GM11168 (cell line): ENCODE measurements around the gene ZNF507.
"Not testable (repeated sequence)": the region's sequence is repeated elsewhere in the genome, so short reads cannot be mapped to it uniquely, and the experiment has no call there.

Experiments
- in situ Hi-C: fragments of 300-500 bp; cut with MboI; formaldehyde crosslinking; loops from one replicate; pipeline ENCODE4 v1.12.0; 2022; ENCODE audit warnings: low sequenced_read_pairs; ENCODE audit not compliant: unreplicated experiment

Gene ZNF507

DNA sequence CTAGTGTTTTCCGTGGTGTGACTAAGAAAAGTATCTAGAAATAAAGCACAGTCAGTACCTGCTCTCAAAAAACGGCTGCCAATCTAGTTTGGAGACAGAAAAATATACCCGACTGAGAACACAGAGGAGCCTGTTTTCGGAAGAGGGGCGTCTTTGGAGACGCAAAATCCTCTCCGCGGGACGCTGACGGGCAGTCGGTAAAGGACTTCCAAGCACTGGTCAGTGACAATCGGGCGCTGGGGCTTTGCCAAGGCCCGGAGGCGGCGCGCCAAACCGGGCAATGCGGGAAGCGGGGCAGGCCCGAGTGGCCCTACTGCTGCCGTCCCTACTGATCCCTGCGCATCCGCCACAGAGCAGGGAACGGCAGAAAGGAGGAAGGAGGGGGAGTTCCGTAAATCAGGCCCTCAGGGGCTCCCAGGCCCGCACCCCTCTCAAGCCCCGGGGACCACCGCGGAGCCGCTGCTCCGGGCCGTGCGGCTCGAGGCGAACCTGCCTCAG, 59.6 kb downstream of the ZNF507 start:
- in situ Hi-C loops = no loop called here

DNA sequence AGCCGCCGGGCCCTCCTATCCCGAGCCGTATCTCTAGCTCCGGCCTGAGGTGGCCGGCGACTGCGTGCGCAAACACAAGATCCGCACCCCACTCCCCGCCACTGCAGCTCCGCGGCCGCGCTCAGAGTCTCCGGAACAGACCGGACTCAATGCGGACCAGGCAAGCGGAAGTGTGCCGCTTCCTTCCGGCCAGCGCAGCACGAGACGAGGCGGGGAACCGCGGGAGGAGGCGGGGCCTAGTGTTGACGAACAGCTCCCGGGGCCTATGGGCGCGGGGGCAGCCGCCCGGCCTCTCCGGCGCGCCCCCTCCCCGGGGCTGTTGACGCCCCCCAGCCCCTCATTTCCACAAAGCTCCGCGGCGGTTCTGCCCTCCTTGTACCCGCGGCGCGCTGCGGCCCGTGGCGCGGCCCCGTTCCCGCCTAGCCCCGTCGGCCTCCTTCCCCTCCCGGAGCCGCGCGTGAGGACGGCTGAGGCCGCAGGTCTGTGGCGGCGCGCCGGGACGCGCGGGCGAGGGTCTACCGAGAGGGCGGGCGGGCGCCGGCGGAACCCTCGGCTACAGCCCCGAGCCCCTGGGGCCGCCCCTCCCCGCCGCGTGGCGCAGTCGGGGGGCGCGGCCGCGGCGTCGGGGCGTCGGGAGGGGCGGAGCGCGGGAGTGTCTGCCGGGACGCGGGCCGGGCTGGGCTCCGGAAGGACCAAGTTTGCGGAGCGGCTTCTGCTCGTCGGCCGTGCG, 60.2 kb downstream of the ZNF507 start, which contains the start of gene DPY19L3:
TSS of gene DPY19L3 (plus strand) at position 340 of the 730 bp plus-strand sequence. CDS start 2,484 bp downstream, outside the sequence.
- in situ Hi-C loops = no loop called here

DNA sequence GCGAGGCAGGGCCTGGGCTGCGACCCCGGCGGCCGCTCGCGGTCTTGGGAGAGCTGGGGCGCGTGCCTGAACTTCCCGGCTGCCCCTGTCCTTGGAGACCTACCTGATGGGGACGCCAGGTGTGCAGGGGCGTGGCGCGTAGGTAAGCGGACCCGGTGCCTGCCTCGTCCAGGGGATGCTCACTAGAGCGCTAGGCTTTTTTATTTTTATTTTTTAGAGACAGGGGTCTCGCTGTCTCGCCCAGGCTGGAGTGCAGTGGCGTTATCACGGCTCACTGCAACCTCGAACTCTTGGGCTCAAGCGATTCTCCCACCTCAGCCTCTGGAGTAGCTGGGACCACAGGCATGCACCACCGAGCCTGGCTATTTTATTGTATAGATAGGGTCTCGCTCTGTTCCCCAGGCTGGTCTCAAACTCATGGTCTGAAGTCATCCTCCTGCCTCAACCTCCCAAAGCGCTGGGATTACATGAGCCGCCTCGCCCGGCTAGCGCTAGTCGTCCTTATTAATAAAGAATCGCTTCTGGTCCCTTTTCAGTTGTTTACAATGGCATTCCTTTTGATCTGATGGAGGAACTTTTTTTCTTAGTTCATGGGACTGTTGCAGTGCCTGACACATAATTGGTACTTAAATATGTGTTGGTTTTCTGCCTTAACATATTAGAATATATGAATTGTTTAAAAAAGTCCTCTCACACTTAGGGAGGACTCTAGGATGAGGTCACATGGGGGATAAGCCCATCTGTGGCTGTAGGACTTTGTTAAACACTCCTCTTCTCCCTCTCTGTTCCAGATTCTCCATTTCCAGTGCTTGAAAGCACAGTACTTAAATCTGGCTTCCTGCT, 61.0 kb downstream of the ZNF507 start:
- in situ Hi-C loops = no loop called here

DNA sequence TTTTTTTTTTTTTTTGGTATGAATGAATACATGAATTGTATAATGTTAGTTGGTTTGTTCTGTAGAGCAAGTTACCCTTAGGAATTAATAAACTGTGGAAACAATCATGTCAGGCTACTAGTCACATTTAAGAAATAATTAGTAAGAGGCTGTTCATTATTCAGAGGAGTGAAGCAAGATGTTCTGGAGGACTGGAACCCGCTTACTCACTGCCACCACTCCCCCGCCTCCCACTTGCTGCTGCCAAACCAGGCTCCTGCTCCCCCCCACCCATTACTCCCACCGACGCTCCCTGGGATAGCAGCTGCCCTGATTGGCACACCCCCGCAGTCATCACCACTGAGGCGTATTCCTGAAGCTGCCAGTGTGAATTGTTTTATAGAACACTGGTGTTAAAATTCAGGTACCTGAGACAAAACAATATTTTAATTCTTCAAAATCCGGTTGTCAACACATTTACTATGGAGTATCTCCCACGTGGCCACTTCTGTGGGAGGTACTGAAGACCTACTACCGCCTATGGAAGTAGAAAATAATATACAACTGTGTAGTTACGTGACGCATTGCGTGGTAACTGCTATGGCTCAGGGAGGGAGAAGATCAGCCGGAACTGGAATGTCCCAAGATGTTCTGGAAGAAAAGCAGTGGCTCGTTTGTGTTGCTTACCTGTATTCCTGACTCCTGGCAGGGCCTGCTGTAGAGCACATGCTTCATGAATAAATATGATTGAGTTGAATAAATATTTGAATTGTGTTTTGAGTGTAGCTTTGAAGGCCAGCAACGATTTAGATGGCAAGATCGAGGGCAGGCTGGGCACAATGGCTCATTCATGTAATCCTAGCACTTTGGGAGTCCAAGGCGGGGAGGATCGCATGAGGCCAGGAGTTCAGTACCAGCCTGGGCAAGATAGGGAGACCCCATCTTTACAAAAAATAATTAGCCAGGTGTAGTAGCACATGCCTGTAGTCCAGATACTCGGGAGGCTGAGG, 61.9 kb downstream of the ZNF507 start:
- in situ Hi-C loops = no loop called here

DNA sequence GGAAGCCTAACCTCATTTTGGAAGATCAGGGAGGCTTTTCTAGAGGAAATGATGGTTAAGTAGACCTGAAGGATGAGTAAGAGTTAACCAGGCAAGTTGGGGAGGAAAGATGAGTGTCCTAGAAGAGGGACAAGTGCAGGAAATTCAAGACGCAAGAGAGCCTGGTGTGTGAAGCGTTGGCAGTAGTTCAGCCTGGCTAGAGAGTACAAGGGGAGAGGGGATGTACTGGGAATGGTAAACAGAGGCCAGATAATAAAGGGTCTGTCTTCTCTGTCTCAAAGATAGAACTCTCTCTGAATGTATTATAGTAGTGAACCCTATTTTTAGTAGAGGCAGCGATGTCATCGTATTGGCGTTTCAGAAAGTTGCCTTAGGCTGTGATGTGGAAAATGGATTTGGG, 69.8 kb downstream of the ZNF507 start:
- in situ Hi-C loops = no loop called here

DNA sequence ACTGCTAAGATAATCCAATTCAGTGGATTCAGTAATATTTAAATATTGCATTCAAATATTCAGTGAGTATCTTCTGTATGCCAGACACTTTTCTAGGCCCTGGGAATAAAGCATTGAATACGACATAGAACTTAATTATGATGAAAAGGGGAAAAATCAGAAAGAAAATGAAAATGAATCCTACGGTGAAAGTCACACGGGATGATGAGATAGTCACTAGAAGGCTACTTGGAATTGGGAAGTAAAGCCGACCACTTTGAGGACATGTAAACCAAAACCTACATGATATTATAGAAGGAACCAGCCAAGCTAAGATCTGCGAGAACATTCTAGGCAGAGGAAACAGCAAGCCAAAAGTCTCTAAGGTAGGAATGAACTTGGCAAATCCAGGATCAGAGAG, 70.3 kb downstream of the ZNF507 start:
- in situ Hi-C loops = no loop called here

DNA sequence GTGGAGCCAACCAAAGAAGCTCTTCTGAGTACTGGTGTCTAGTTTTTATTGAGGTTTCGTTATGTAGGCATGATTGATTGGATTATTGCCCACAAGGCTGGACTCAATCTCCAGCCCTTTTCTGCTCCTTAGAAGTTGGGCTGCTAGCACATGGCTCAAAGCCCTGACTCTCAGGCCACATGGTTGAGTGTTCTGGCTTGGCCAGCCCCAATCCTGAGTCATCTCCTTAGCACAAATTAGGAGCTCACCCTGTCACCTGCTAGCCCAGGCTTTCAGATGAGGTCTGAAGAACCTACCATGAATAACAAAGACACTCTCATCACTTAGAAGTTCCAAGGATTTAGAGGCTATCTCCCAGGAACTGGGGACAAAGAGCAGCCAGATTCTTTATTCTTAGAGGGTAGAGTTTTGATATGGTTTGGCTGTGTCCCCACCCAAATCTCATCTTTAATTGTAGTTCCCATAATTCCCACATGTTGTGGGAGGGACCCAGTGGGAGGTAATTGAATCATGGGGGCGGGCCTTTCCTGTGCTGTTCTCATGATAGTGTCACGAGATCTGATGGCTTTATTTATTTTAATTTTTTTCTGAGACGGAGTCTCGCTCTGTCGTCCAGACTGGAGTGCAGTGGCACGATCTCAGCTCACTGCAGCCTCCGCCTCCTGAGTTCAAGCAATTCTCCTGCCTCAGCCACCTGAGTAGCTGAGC, 71.5 kb downstream of the ZNF507 start:
- in situ Hi-C loops = no loop called here

DNA sequence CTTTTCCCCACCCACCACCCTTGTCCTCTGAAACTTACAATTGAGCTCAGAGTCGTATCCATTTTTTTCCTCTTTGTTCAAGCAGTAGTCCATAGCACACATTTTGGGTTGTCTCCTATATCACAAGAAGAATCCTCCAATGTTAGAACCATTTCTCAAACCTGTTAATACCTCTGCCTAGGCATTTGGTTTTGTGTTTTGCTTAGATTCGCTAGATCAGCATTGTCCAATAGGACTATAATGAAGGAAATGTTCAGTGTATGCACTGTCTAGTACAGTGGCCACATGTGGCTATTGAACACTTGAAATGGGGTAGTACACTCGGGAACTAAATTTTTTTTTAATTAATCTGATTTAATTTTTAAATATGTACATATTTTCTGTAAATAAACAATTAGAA, 72.7 kb downstream of the ZNF507 start:
- in situ Hi-C loops = no loop called here

DNA sequence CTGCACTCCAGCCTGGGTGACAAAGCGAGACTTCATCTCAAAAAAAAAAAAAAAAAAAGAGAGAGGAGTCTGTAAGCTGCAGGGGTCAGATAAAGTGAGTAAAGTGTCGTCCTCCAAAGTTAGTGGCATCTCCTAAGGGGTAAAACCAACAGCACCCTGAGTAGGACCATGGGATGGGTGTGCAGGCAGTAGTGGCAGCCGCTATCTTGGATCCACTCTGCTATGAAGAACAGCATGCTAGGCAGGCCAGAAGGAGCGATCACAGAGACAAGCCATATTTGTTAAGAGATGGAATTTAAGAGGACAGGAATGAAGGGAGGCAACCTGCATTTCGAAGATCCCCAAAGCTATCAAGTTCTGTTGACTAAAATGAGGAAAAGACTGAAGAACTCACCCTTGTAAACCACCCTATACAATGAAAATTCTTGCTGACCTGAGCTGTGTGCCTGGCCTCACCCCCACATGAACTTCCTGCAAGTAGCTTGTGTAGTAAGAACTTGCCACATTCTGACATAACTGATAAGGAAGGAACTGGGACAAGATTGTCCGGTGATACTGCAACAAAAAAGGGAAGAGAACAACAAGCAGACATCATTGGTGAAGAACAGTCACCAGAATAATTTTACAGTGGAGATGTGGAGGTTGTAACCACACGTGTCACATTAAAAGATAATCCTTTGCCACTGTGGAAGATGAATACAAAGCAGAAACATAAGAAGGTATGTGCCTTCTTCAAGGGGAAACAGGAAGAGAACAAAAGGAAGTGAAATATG, 76.4 kb downstream of the ZNF507 start:
- in situ Hi-C loops = no loop called here

DNA sequence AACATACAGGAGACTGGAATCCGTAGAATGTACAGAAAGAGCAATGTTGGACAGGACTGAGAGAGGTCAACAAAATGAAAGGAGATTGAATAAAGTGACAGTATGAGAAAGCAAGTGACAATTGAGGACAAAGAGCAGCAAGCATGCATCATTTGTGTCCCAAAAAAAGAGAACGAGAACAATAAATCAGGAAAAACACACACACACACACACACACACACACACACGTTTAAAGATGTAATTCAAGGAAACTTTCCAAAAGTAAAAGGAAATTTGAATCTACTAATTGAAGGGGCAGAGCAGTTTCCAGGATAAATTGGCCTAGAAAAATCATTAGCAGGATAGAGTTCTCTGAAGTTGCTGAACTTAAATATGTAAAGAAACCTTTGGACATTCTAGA, 77.0 kb downstream of the ZNF507 start:
- in situ Hi-C loops = no loop called here

DNA sequence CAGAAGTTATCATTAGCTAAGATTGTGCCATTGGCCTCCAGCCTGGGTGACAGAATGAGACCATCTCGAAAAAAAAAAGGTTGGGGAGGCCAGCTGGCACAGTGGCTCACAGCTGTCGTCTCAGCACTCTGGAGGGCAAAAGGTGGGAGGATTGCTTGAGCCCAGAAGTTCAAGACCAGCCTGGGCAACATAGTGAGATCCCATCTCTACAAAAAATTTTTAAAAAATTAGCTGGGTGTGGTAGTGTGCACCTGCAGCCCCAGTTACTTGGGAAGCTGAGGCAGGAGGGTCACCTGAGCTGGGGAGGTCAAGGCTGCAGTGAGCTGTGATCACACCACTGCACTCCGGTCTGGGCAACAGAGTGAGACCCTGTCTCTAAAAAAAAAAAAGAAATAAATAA, 78.5 kb downstream of the ZNF507 start:
- in situ Hi-C loops = not testable (repeated sequence)

DNA sequence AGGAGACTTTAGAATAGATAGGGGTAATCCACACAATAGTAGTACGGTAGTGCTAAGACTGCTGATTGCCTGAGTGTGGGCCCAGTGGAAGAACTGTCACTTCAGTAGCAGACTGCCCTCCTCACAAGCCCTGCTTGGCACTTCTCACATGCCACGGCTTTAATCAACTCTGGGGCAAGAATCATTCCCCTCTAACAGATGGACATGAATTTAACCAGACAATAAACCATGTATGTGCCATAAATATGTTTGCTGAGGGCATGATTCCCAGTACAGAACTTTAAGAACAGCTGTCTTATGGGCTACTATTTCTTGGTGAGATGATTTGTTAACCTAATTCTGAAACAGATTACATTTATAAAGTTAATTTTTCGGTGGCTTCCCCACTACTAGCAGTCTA, 82.1 kb downstream of the ZNF507 start:
- in situ Hi-C loops = no loop called here

DNA sequence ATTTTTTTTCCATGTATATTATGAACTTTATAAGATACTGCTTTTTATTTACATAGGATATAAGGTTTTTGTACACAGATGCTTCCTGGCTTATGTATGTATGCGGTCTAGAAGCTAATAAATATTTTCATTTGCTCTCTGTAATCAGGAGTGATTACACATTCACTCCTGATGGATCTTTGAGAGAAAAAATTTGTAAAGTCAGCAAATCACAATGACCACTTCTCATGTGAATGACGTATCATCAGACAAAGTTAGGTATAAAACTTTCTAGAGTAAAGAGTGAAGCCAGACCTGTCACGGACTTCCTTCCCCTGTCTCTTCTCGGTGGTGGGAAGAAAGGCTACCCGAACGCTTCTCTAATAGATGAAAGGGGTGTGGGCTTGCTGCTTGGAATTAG, 91.3 kb downstream of the ZNF507 start:
- in situ Hi-C loops = no loop called here

DNA sequence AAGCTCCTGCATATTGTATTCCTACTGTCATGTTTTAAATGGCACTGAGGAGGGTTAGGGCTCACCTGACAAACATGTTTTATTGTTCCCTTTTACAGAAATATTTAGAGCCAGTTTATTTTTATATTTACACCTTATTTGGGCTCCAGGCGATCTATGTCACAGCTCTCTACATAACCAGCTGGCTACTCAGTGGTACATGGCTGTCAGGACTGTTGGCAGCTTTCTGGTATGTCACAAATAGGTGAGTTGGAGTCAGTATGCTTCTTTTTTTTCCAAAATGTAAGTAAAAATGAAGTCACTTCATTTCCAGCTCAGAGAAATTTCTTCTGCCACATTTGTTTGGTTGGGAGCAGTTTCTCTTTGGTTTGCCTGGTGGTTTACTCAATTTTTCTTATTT, 91.7 kb downstream of the ZNF507 start:
- in situ Hi-C loops = no loop called here
